Ramos (cell line): Measurements from ENCODE around the gene DMGDH.
"Not testable (repeated sequence)": the region's sequence is repeated elsewhere in the genome, so short reads cannot be mapped to it uniquely, and the experiment has no call there.

Source experiments
- in situ Hi-C: fragments of 300-500 bp; cut with MboI; formaldehyde crosslinking; loops from one replicate; pipeline ENCODE4 v1.14.3; 2022; ENCODE audit warnings: low sequenced_read_pairs; ENCODE audit not compliant: unreplicated experiment

The DMGDH gene

GRCh38 chr5:78984439-78985115 lies 84.9 kb downstream of the DMGDH start:
- in situ Hi-C loops: no loop called here

DNA sequence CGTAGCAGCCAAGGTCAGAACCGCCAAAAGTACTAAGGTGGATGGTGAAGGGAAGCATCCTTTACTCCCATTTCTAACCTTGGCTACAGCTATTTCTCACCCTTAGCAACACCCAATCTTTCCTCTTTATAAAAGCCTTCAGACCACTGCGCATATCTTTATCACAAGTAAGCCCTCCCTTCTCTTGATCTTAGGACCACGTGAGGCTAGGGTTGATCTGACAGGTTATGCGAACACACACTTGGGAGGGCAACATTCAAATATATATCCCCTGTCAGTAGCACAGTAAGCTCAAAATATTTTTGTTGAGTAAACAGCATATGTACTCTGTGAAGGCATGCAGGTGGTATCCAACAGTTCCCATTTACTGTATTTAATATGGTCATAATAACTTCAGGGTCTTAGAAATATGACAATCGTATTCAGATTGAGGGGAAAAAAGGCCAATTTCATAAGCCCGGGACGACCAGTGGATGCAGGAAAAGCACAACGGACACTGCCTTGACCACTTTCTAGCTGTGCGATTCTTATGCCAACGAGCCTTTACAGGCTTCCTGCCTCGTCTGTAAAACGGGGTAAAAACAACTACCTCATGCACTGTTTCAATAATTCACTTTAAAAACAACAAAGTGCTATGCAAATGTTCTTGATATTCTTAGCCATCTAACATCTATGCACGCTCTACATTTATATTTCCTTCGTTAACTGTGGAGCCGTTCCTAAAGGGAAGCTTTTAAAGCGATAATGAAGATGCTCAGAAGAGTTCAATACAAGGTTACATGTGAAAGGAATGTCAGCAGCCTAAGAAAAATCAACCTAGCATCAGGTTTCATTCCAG lies 85.7 kb downstream of the DMGDH start:
- in situ Hi-C loops: no loop called here

- in situ Hi-C loops: not testable (repeated sequence)
Observed at GRCh38 chr5:78983194-78983593, 86.3 kb downstream of the DMGDH start.

GRCh38 chr5:78979909-78980308 lies 89.6 kb downstream of the DMGDH start:
- in situ Hi-C loops: no loop called here

DNA sequence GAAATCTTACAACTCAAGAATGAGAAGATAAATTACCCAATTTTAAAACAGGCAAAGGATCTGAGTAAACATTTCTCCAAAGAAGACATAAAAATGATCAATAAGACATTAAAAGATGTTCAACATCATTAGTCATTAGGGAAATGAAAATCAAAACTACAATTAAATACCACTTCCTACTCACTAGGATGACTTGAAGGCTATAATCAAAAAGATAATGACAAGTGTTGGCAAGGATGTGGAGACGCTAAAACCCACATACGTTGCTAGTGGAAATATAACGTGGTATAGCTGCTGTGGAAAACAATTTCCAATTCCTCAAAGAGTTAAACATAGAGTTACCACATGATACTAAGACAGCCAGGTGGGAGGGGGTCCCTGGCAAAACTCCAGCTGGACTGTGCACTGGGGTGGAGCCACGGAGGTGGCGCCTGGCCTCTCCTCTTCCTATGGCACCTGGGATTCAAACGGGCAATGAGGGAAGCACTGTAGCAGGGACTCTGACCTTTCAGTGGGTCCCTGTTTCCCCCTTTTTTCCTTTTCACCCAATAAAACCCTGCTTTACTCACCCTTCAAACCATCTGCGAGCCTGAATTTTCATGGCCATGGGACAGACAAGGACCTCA lies 90.2 kb downstream of the DMGDH start:
- in situ Hi-C loops: no loop called here

- in situ Hi-C loops: no loop called here
Observed at GRCh38 chr5:78975035-78975434, 94.4 kb downstream of the DMGDH start.

GRCh38 chr5:78974601-78975000 lies 94.9 kb downstream of the DMGDH start:
- in situ Hi-C loops: no loop called here

DNA sequence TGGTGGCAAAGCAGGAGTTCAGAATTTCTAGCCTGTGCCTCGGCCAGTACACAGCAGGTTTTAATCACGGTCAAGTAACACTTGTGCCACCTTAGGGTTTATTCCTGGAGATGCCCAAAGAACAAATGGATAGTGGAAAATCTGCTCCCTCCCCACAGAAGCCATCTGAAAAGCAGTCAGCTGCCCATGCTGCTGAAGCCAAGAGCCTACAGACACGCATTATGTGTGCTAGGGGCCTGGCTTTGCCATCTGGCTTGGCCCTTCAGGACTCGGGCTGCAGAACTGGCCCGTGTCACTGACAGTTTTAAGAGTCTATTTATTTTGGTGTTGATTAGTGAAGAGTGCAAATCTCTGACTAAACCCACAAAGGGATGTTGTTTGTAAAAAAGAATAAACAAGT lies 95.5 kb downstream of the DMGDH start:
- in situ Hi-C loops: no loop called here

GRCh38 chr5:78972654-78973428 lies 96.6 kb downstream of the DMGDH start:
- in situ Hi-C loops: no loop called here

- in situ Hi-C loops: no loop called here
Observed at GRCh38 chr5:78971998-78972397, 97.5 kb downstream of the DMGDH start.

- in situ Hi-C loops: no loop called here
Observed at GRCh38 chr5:78968781-78969180, 100.7 kb downstream of the DMGDH start.

DNA sequence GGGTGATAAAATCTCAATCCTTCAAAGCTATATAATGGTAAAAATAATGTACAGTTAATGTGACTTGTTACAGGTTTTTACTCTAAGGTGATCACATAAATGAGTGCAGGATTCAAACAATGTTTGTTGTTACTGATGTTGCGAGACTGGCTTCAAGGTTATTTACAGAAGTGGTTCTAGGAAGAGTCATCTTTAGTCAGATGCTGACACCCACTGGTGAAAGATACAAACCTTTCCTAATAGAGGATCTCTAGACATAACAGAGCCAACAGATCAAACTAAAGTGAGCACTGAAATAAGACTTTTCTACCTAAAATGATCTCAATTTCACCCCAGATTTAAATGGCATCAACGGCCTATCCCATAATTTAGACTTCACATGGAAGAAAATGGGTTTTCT lies 104.6 kb downstream of the DMGDH start:
- in situ Hi-C loops: no loop called here

DNA sequence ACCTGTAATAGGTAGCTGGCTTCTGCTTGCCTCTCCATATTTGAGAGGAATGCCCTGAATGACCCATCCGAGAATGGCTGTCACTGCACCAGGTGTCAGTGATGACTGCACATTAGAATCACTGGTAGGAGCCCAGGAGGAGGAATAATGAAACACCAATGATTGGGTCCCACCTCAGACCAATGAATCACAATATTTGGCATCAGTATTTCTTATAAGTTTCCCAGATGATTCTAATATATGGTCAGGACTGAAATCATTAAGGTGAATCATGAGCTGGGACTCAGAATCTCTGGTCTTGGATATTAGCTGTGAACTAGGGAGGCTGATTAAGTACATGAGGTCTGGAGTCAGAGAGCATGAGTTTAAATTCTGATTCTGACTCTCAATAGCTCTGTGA lies 107.7 kb downstream of the DMGDH start:
- in situ Hi-C loops: no loop called here

- in situ Hi-C loops: no loop called here
Observed at GRCh38 chr5:78959767-78960166, 109.7 kb downstream of the DMGDH start.

GRCh38 chr5:78958672-78959445 lies 110.6 kb downstream of the DMGDH start:
- in situ Hi-C loops: no loop called here

DNA sequence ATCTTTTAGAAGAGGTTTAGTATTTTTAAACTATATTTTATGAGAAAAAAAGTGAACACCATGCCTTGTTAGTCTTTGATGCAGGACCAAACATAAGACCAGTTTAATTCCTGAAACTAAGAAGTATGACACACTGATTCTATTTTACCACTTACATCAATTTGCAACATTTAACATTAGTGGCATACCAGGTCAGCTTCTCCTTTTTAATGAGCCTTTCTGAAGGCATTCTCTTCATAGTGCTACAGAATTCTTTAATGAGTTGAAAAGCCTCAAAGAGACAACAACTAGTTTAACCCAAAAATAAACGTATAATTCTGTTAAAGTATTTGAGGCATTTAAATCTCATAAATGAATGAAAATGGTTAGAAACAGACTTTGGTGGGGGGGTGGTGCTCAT lies 112.6 kb downstream of the DMGDH start:
- in situ Hi-C loops: no loop called here

DNA sequence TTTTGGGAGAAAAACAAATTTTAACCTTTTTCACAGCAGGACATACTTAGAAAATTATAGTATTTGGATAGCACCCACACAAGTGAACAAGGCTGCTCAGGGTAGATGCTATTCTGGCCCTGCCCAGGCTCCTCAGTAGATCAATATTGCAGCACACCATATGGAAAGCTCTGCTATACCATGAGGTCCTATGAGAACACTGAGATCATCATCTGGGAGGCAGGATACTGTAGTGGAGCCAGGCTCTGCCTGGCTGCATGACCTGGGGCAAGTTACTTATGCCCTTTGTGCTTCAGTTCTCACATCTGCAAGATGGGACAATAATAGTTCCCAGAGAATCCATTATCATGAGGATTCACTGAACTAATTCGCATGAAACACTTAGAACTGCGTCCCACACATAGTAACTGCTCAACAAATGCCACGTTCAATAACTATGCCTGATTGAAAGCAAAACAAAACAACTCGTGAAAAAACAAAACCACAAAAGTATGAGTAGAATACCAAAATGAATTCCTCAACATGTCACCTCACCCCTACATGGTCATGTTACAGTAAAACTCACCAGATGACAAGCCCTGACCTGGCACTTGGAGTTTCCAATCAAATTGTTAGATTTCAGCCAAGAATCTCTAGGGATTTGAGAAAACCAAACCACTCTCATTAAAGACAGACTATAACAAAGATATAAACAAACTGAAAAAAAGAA lies 116.2 kb downstream of the DMGDH start:
- in situ Hi-C loops: no loop called here
